Pancreas (tissue), 10 donors: Measurements from ENCODE around the gene TSR1. TPM values are rescaled to one million over a fixed set of nuclear protein-coding genes. Genes with fewer than 3 reads are reported as not detected.

Experiments
- ATAC-seq, 4 donors: fragments of 200-7000 bp; cut with Tn5 transposase; one replicate each; pipeline versions ENCODE4 v1.8.0 to v1.9.1; 2020; ENCODE audit warnings: mild to moderate bottlenecking in 4 of 4, moderate library complexity in 4 of 4
- DNase-seq, 6 donors: peaks; one replicate each; pipeline ENCODE4 v3.0.0-alpha.2; 2020
- FAIRE-seq: peaks from 2 replicates; lab custom pipeline; 2012; peaks lifted over from hg19 to GRCh38; lab: Jason Lieb, UNC
- H3K27ac ChIP-seq, 4 donors: fragments of 200-600 bp; sonication (generic); 1 replicate in 3 of 4; 2 replicates in 1 of 4; pipeline versions ENCODE4 v1.5.0 to v1.8.0; 2020
- H3K27me3 ChIP-seq, 4 donors: fragments of 200-600 bp; one replicate each; pipeline ENCODE4 v1.8.0; 2021
- H3K36me3 ChIP-seq, 3 donors: fragments of 200-600 bp; sonication (generic) in 1 of 3; one replicate each; pipeline versions ENCODE4 v1.5.0 to v1.8.0; 2020 to 2021
- H3K4me1 ChIP-seq, 3 donors: fragments of 200-600 bp; one replicate each; pipeline ENCODE4 v1.8.0; 2021
- H3K4me3 ChIP-seq, 4 donors: fragments of 200-600 bp; sonication (generic) in 2 of 4; one replicate each; pipeline versions ENCODE4 v1.5.0 to v1.8.0; 2020 to 2021
- H3K9me3 ChIP-seq, 4 donors: fragments of 200-600 bp; one replicate each; pipeline ENCODE4 v1.8.0; 2021
- CTCF ChIP-seq, 4 donors: fragments of 200-600 bp; sonication (generic) in 3 of 4; IDR thresholded peaks; one replicate each; pipeline versions ENCODE4 v1.5.0 to v1.8.0; 2021; ENCODE audit warnings: antibody characterized with exemption in 4 of 4
- WGBS, 2 donors: extraction: QIAGEN DNeasy Blood & Tissue Kit; methylation state at CpG; one replicate each; pipeline ENCODE4 v1.1.7; 2013; 5-methylcytosine and 5-hydroxymethylcytosine counted together
- intact Hi-C, 3 donors: fragments of 100-400 bp; cut with DNase I; formaldehyde crosslinking; loops; one replicate each; pipeline versions ENCODE4 v1.11.1 to v1.14.2; 2022
- polyA plus RNA-seq, 2 donors: library from polyadenylated mRNA; stranded (reverse); fragments of 200-250 nt; gene quantifications; one replicate each; pipeline ENCODE4 v1.2.3, GENCODE V29; 2013
- total RNA-seq, 6 donors: library from RNA; stranded (reverse); fragmentation: NEBNext Ultra II Directional in 4 of 6; extraction: Animal tissue kit (Norgen Biotek cat#: 25700) in 4 of 6; gene quantifications; one replicate each; pipeline versions ENCODE4 v1.2.1 to v1.2.4, GENCODE V29; 2021 to 2023
- donor health status: healthy with polysubstance abuse.
- donor health status: DM: no; HTN: no; CAD: no; lungs with moderate emphysema.
- donor health status: DM: no; HTN: no; CAD: no.
- donor health status: control.
- donor health status: control.
- donor health status: Bipolar disorder and iron deficiency.
- donor health status: DM: yes; HTN: yes; CAD: no.
- donor health status: DM: no; HTN: no; CAD: no.
- donor health status: DM: no; HTN: no; CAD: no.
- donor health status: DM: yes; HTN: yes; CAD: no.

TSR1 gene
- total and polyA plus RNA-seq, 8 donors: 8.3 to 17.3 (median 12.2) TPM

GRCh38 chr17:2343421-2343820 is 7.2 kb upstream of the TSR1 start:
- Histone ChIP-seq H3K4me1 (peaks cover 0 to 8% (median 0%) of the 10 kb centered on the region in 3 donors), H3K27ac (no peak overlapping the region), H3K9me3 (no peaks in the 10 kb centered on the region), H3K27me3 (no peaks in the 10 kb centered on the region), H3K4me3 (no peak overlapping the region), H3K36me3 (no peaks in the 10 kb centered on the region)
- no peak for ATAC-seq
- no peak for TF ChIP-seq CTCF (IDR thresholded peaks at IDR 0.05)
- intact Hi-C loops: no loop called here
- WGBS, 2 donors: 60 to 63% methylated on average over 5 of the region's 5 CpGs
- DNase-seq: no peak
- no peak for FAIRE-seq

- intact Hi-C loops: no loop called here
- TF ChIP-seq CTCF (IDR thresholded peaks at IDR 0.05): no peak
- WGBS, 2 donors: 13 to 14% methylated on average over 5 of the region's 5 CpGs
- H3K27me3 ChIP-seq: no peaks in the 10 kb centered on the region
- peak overlapping the region; percentile 69 to 93 (median 88) for H3K4me3 ChIP-seq
- peaks cover 10 to 12% (median 11%) of the 10 kb centered on the region in 3 donors for H3K4me1 ChIP-seq
- H3K27ac ChIP-seq: peak overlapping the region; percentile 64 to 86 (median 74)
- DNase-seq (no peak), FAIRE-seq (no peak), ATAC-seq (no peak)
- peaks cover 0 to 18% (median 16%) of the 10 kb centered on the region in 3 donors for H3K36me3 ChIP-seq
- H3K9me3 ChIP-seq: no peaks in the 10 kb centered on the region
Measured at GRCh38 chr17:2338315-2338657, 2.0 kb upstream of the TSR1 start.

- TF ChIP-seq CTCF (IDR thresholded peaks at IDR 0.05): no peak
- FAIRE-seq: no peak
- H3K36me3 ChIP-seq: peaks cover 3 to 21% (median 21%) of the 10 kb centered on the region in 3 donors
- H3K27ac ChIP-seq: peak overlapping the region; percentile 64 to 86 (median 74)
- H3K27me3 ChIP-seq: no peaks in the 10 kb centered on the region
- H3K4me3 ChIP-seq: peak overlapping the region; percentile 69 to 93 (median 88)
- intact Hi-C loops: no loop called here
- no peaks in the 10 kb centered on the region for H3K9me3 ChIP-seq
- DNase-seq: peak; percentile 59 to 87 (median 73)
- WGBS, 2 donors: 1 to 2% methylated on average over 55 to 92 of the region's 92 CpGs
- peaks cover 10 to 12% (median 11%) of the 10 kb centered on the region in 3 donors for H3K4me1 ChIP-seq
- ATAC-seq: peak; percentile 60 to 64 (median 61)
Measured at GRCh38 chr17:2337544-2338314, 1.5 kb upstream of the TSR1 start.

GRCh38 chr17:2336852-2337543 is 741 bp upstream of the TSR1 start, which contains the start of gene SGSM2:
TSS of gene SGSM2 (plus strand) at chr17:2337501. CDS start at chr17:2337689, 188 bp downstream.
- peak within 1 kb of the TSS; percentile 69 to 93 (median 88) for H3K4me3 ChIP-seq
- FAIRE-seq (no peak), DNase-seq (peak; percentile 41 to 87 (median 68)), ATAC-seq (peak; percentile 55 to 74 (median 59))
- no peaks in the 10 kb centered on the region for H3K9me3 ChIP-seq
- peaks cover 10 to 12% (median 11%) of the 10 kb centered on the region in 3 donors for H3K4me1 ChIP-seq
- H3K27me3 ChIP-seq: no peaks in the 10 kb centered on the region
- intact Hi-C loops: no loop called here
- TF ChIP-seq CTCF (IDR thresholded peaks at IDR 0.05): no peak
- H3K36me3 ChIP-seq: peaks cover 4 to 24% (median 21%) of the 10 kb centered on the region in 3 donors
- peak within 1 kb of the TSS; percentile 68 to 86 (median 77) for H3K27ac ChIP-seq
- WGBS, 2 donors: 1% methylated on average over 57 to 77 of the region's 77 CpGs
